Raji (cell line): ENCODE measurements around the gene HNF1A.

Source experiments
- POLR2A ChIP-seq: IDR thresholded peaks from 2 replicates; pipeline ENCODE4 v1.6.1; 2011; ENCODE audit warnings: low read depth, low read length, control low read depth; ENCODE audit not compliant: insufficient read depth

Gene HNF1A

GRCh38 chr12:120979862-120980696 is 1.7 kb downstream of the HNF1A start:
- no peak for TF ChIP-seq POLR2A

- no peak for TF ChIP-seq POLR2A
These were observed 2.5 kb downstream of the HNF1A start for GRCh38 chr12:120980800-120981368.

- TF ChIP-seq POLR2A: no peak
These were observed 3.1 kb downstream of the HNF1A start for GRCh38 chr12:120981407-120981941.

GRCh38 chr12:120982659-120983058 is 4.3 kb downstream of the HNF1A start:
- no peak for TF ChIP-seq POLR2A

GRCh38 chr12:120983759-120984158 is 5.4 kb downstream of the HNF1A start:
- TF ChIP-seq POLR2A: no peak

- no peak for TF ChIP-seq POLR2A
These were observed 6.1 kb downstream of the HNF1A start for GRCh38 chr12:120984351-120984898.

- TF ChIP-seq POLR2A: no peak
These were observed 9.9 kb downstream of the HNF1A start for GRCh38 chr12:120988234-120988633.

- no peak for TF ChIP-seq POLR2A
These were observed 10.3 kb downstream of the HNF1A start for GRCh38 chr12:120988658-120989057.

- TF ChIP-seq POLR2A: no peak
These were observed 11.3 kb downstream of the HNF1A start for GRCh38 chr12:120989687-120990086.

- TF ChIP-seq POLR2A: no peak
These were observed 12.2 kb downstream of the HNF1A start for GRCh38 chr12:120990487-120991055.

GRCh38 chr12:120991965-120992364 is 13.6 kb downstream of the HNF1A start:
- TF ChIP-seq POLR2A: no peak

- TF ChIP-seq POLR2A: no peak
These were observed 14.6 kb downstream of the HNF1A start for GRCh38 chr12:120992989-120993388.

- TF ChIP-seq POLR2A: no peak
These were observed 15.2 kb downstream of the HNF1A start for GRCh38 chr12:120993496-120993895.

- no peak for TF ChIP-seq POLR2A
These were observed 15.7 kb downstream of the HNF1A start for GRCh38 chr12:120994059-120994458.

GRCh38 chr12:120994589-120995337 is 16.4 kb downstream of the HNF1A start:
- TF ChIP-seq POLR2A: no peak

- no peak for TF ChIP-seq POLR2A
These were observed 17.9 kb downstream of the HNF1A start for GRCh38 chr12:120996133-120996746.
